GM10248 (cell line): Measurements from ENCODE around the gene CD200R1.
"Not testable (repeated sequence)": the region's sequence is repeated elsewhere in the genome, so short reads cannot be mapped to it uniquely, and the experiment has no call there.

ENCODE experiments used
- CTCF ChIA-PET: fragments of 300-600 bp; sonication (Branson Sonifier 250); formaldehyde crosslinking; extraction: SDS; loops from one replicate; lab custom pipeline; 2021; ENCODE audit warnings: antibody characterized with exemption; lab: Yijun Ruan, JAX
- POLR2A ChIA-PET: fragments of 350-650 bp; sonication (Branson Sonifier 250); formaldehyde crosslinking; extraction: SDS; loops from one replicate; lab custom pipeline; 2020; ENCODE audit warnings: antibody characterized with exemption; lab: Yijun Ruan, JAX
- DNase-seq: peaks from one replicate; pipeline ENCODE4 v3.0.0; 2012; ENCODE audit errors: extremely low spot score
- CTCF ChIP-seq: IDR thresholded peaks from 2 replicates; pipeline ENCODE4 v1.5.1; 2012; ENCODE audit warnings: mild to moderate bottlenecking, low read depth; ENCODE audit errors: extremely low read depth, missing control alignments, control extremely low read depth

The CD200R1 gene

GRCh38 chr3:112956351-112956750 lies 18.6 kb downstream of the CD200R1 start:
- DNase-seq = no peak
- CTCF ChIA-PET = no interaction called here
- POLR2A ChIA-PET = no interaction called here
- TF ChIP-seq CTCF = no peak

GRCh38 chr3:112948346-112948838 lies 26.5 kb downstream of the CD200R1 start:
- POLR2A ChIA-PET = no interaction called here
- TF ChIP-seq CTCF = no peak
- CTCF ChIA-PET = interaction anchor here (1.0 to 1.8 kb wide), 3 partner anchors 15 to 305 kb away, joined by 3 to 6 read pairs (median 3); no protein-coding TSS in a partner anchor
- no peak for DNase-seq

GRCh38 chr3:112931736-112932521 lies 43.0 kb downstream of the CD200R1 start:
- no peak for DNase-seq
- POLR2A ChIA-PET = no interaction called here
- TF ChIP-seq CTCF = no peak
- CTCF ChIA-PET = interaction anchor here (0.8 to 3.2 kb wide), 8 partner anchors 10 to 48 kb away, joined by 3 to 9 read pairs (median 4); no protein-coding TSS in a partner anchor

GRCh38 chr3:112930771-112931170 lies 44.1 kb downstream of the CD200R1 start:
- CTCF ChIA-PET = interaction anchor here (1.4 to 3.2 kb wide), 3 partner anchors 9 to 49 kb away, joined by 4 to 9 read pairs (median 5); no protein-coding TSS in a partner anchor
- no peak for TF ChIP-seq CTCF
- no peak for DNase-seq
- POLR2A ChIA-PET = no interaction called here

- TF ChIP-seq CTCF = no peak
- CTCF ChIA-PET = interaction anchor here (1.0 to 2.3 kb wide), 4 partner anchors 23 to 78 kb away, joined by 3 to 6 read pairs (median 3); no protein-coding TSS in a partner anchor
- no peak for DNase-seq
- POLR2A ChIA-PET = no interaction called here
Observed at GRCh38 chr3:112925969-112926368, 48.9 kb downstream of the CD200R1 start.

GRCh38 chr3:112925560-112925959 lies 49.3 kb downstream of the CD200R1 start:
- no peak for DNase-seq
- ChIA-PET POLR2A (no interaction called here), CTCF (interaction anchor here (2.3 kb wide), 1 partner anchor 23 kb away, joined by 6 read pairs; no protein-coding TSS in a partner anchor)
- no peak for TF ChIP-seq CTCF

- DNase-seq, POLR2A ChIA-PET: not testable (repeated sequence)
- CTCF ChIA-PET = interaction anchor here (1.0 kb wide), 1 partner anchor 13 kb away, joined by 3 read pairs; no protein-coding TSS in a partner anchor
Observed at GRCh38 chr3:112919541-112919940, 55.4 kb downstream of the CD200R1 start.
